ENCODE data around the gene ATAD3C.
"Not testable (repeated sequence)": the region's sequence is repeated elsewhere in the genome, so short reads cannot be mapped to it uniquely, and the experiment has no call there.

ATAD3C gene

GRCh38 chr1:1495461-1495975 lies 46.0 kb downstream of the ATAD3C start:
- 97% methylated on average over 9 to 12 of the region's 18 CpGs for WGBS, 2 experiments (ENCODE audit: insufficient coverage in 2 of 2)
- not testable (repeated sequence) for H3K4me3 ChIP-seq (ENCODE audit: extremely low read depth, insufficient read depth, low read length, poor library complexity, severe bottlenecking); H3K4me1 ChIP-seq (ENCODE audit: control insufficient read depth, insufficient read depth, low read length, poor library complexity, severe bottlenecking); H3K27ac ChIP-seq (ENCODE audit: low read depth, low read length, severe bottlenecking)
- peaks cover 14% of the 10 kb centered on the region for H3K9me3 ChIP-seq (ENCODE audit: control insufficient read depth, low read length)
- peaks cover 45% of the 10 kb centered on the region for H3K36me3 ChIP-seq (ENCODE audit: control insufficient read depth, insufficient read depth, low read length)

- H3K36me3 ChIP-seq (ENCODE audit: control insufficient read depth, insufficient read depth, low read length); H3K4me1 ChIP-seq (ENCODE audit: control insufficient read depth, insufficient read depth, low read length, poor library complexity, severe bottlenecking); H3K4me3 ChIP-seq (ENCODE audit: extremely low read depth, insufficient read depth, low read length, poor library complexity, severe bottlenecking); H3K9me3 ChIP-seq (ENCODE audit: control insufficient read depth, low read length): not testable (repeated sequence)
- H3K27ac ChIP-seq (ENCODE audit: low read depth, low read length, severe bottlenecking): peak overlapping the region; percentile 36
- 52 to 55% methylated on average over 9 to 14 of the region's 16 CpGs for WGBS, 2 experiments (ENCODE audit: insufficient coverage in 2 of 2)
Observed at GRCh38 chr1:1504777-1505365, 55.4 kb downstream of the ATAD3C start.

- not testable (repeated sequence) for H3K36me3 ChIP-seq (ENCODE audit: control insufficient read depth, insufficient read depth, low read length); H3K9me3 ChIP-seq (ENCODE audit: control insufficient read depth, low read length); H3K4me1 ChIP-seq (ENCODE audit: control insufficient read depth, insufficient read depth, low read length, poor library complexity, severe bottlenecking); H3K4me3 ChIP-seq (ENCODE audit: extremely low read depth, insufficient read depth, low read length, poor library complexity, severe bottlenecking)
- H3K27ac ChIP-seq (ENCODE audit: low read depth, low read length, severe bottlenecking): peak overlapping the region; percentile 36
- no CpG with 5 or more reads among the region's 22 CpGs for WGBS, 2 experiments (ENCODE audit: insufficient coverage in 2 of 2)
Observed at GRCh38 chr1:1505366-1505798, 55.9 kb downstream of the ATAD3C start.

- 88 to 92% methylated on average over 2 to 4 of the region's 5 CpGs for WGBS, 2 experiments (ENCODE audit: insufficient coverage in 2 of 2)
- H3K36me3 ChIP-seq (ENCODE audit: control insufficient read depth, insufficient read depth, low read length); H3K27ac ChIP-seq (ENCODE audit: low read depth, low read length, severe bottlenecking); H3K4me3 ChIP-seq (ENCODE audit: extremely low read depth, insufficient read depth, low read length, poor library complexity, severe bottlenecking); H3K9me3 ChIP-seq (ENCODE audit: control insufficient read depth, low read length); H3K4me1 ChIP-seq (ENCODE audit: control insufficient read depth, insufficient read depth, low read length, poor library complexity, severe bottlenecking): not testable (repeated sequence)
Observed at GRCh38 chr1:1505801-1506200, 56.3 kb downstream of the ATAD3C start.

GRCh38 chr1:1507305-1507704 lies 57.8 kb downstream of the ATAD3C start:
- Histone ChIP-seq H3K4me1 (ENCODE audit: control insufficient read depth, insufficient read depth, low read length, poor library complexity, severe bottlenecking) (no peaks in the 10 kb centered on the region), H3K36me3 (ENCODE audit: control insufficient read depth, insufficient read depth, low read length) (no peaks in the 10 kb centered on the region), H3K27ac (ENCODE audit: low read depth, low read length, severe bottlenecking) (no peak overlapping the region), H3K9me3 (ENCODE audit: control insufficient read depth, low read length) (no peaks in the 10 kb centered on the region), H3K4me3 (ENCODE audit: extremely low read depth, insufficient read depth, low read length, poor library complexity, severe bottlenecking) (no peak overlapping the region)
- WGBS, 2 experiments (ENCODE audit: insufficient coverage in 2 of 2): 93 to 95% methylated on average over 4 of the region's 4 CpGs

GRCh38 chr1:1508775-1509464 lies 59.4 kb downstream of the ATAD3C start:
- H3K27ac ChIP-seq (ENCODE audit: low read depth, low read length, severe bottlenecking); H3K4me1 ChIP-seq (ENCODE audit: control insufficient read depth, insufficient read depth, low read length, poor library complexity, severe bottlenecking); H3K4me3 ChIP-seq (ENCODE audit: extremely low read depth, insufficient read depth, low read length, poor library complexity, severe bottlenecking); H3K9me3 ChIP-seq (ENCODE audit: control insufficient read depth, low read length); H3K36me3 ChIP-seq (ENCODE audit: control insufficient read depth, insufficient read depth, low read length): not testable (repeated sequence)
- 87 to 100% methylated on average over 7 to 9 of the region's 34 CpGs for WGBS, 2 experiments (ENCODE audit: insufficient coverage in 2 of 2)

GRCh38 chr1:1509465-1509850 lies 60.0 kb downstream of the ATAD3C start:
- WGBS, 2 experiments (ENCODE audit: insufficient coverage in 2 of 2): 91 to 95% methylated on average over 6 to 9 of the region's 21 CpGs
- H3K9me3 ChIP-seq (ENCODE audit: control insufficient read depth, low read length); H3K4me3 ChIP-seq (ENCODE audit: extremely low read depth, insufficient read depth, low read length, poor library complexity, severe bottlenecking); H3K36me3 ChIP-seq (ENCODE audit: control insufficient read depth, insufficient read depth, low read length); H3K4me1 ChIP-seq (ENCODE audit: control insufficient read depth, insufficient read depth, low read length, poor library complexity, severe bottlenecking); H3K27ac ChIP-seq (ENCODE audit: low read depth, low read length, severe bottlenecking): not testable (repeated sequence)

- Histone ChIP-seq H3K4me1 (ENCODE audit: control insufficient read depth, insufficient read depth, low read length, poor library complexity, severe bottlenecking) (no peaks in the 10 kb centered on the region), H3K4me3 (ENCODE audit: extremely low read depth, insufficient read depth, low read length, poor library complexity, severe bottlenecking) (peak overlapping the region; percentile 73), H3K9me3 (ENCODE audit: control insufficient read depth, low read length) (no peaks in the 10 kb centered on the region), H3K27ac (ENCODE audit: low read depth, low read length, severe bottlenecking) (peak overlapping the region; percentile 92), H3K36me3 (ENCODE audit: control insufficient read depth, insufficient read depth, low read length) (peaks cover 12% of the 10 kb centered on the region)
- WGBS, 2 experiments (ENCODE audit: insufficient coverage in 2 of 2): 12 to 26% methylated on average over 11 to 13 of the region's 17 CpGs
Observed at GRCh38 chr1:1510912-1511532, 61.5 kb downstream of the ATAD3C start.

GRCh38 chr1:1511533-1512285 lies 62.2 kb downstream of the ATAD3C start, which contains the start of gene ATAD3A:
TSS of gene ATAD3A (plus strand) at chr1:1512162. CDS start at chr1:1512269, 107 bp downstream.
- H3K4me3 ChIP-seq (ENCODE audit: extremely low read depth, insufficient read depth, low read length, poor library complexity, severe bottlenecking): peak within 1 kb of the TSS; percentile 73
- peak within 1 kb of the TSS; percentile 92 for H3K27ac ChIP-seq (ENCODE audit: low read depth, low read length, severe bottlenecking)
- 0 to 1% methylated on average over 56 to 82 of the region's 99 CpGs for WGBS, 2 experiments (ENCODE audit: insufficient coverage in 2 of 2)
- H3K36me3 ChIP-seq (ENCODE audit: control insufficient read depth, insufficient read depth, low read length): peaks cover 16% of the 10 kb centered on the region
- no peaks in the 10 kb centered on the region for H3K9me3 ChIP-seq (ENCODE audit: control insufficient read depth, low read length)
- H3K4me1 ChIP-seq (ENCODE audit: control insufficient read depth, insufficient read depth, low read length, poor library complexity, severe bottlenecking): no peaks in the 10 kb centered on the region

GRCh38 chr1:1512425-1512824 lies 62.9 kb downstream of the ATAD3C start:
- Histone ChIP-seq H3K4me3 (ENCODE audit: extremely low read depth, insufficient read depth, low read length, poor library complexity, severe bottlenecking) (peak overlapping the region; percentile 73), H3K36me3 (ENCODE audit: control insufficient read depth, insufficient read depth, low read length) (peaks cover 20% of the 10 kb centered on the region)
- not testable (repeated sequence) for H3K9me3 ChIP-seq (ENCODE audit: control insufficient read depth, low read length); H3K4me1 ChIP-seq (ENCODE audit: control insufficient read depth, insufficient read depth, low read length, poor library complexity, severe bottlenecking); H3K27ac ChIP-seq (ENCODE audit: low read depth, low read length, severe bottlenecking)
- WGBS, 2 experiments (ENCODE audit: insufficient coverage in 2 of 2): 0% methylated on average over 11 to 15 of the region's 52 CpGs
